ENCODE data around the gene FOXD3. TPM values are rescaled to one million over a fixed set of nuclear protein-coding genes. Genes with fewer than 3 reads are reported as not detected.

Gene FOXD3
- total RNA-seq, 4 donors from 2014 or later, result 1.3 to 4.2 (median 2.0) TPM; not detected in 1

DNA sequence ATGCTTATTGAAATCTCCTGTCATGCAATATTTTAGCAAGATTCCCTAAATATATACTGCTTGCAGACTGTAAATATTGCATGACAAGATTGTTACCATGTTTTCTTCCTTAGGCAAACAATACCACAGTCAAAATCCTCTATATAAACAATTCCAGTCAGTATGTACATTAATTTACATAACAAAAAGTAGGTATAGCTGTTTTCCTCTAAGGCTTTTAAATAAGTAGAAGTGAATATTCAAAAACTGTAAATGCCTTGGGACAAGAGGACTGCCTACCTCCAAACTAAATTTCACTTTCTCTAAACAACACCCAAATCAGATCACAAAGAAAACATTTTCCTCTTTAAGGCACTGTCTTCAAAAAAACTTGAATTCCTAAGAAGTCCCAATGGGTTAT is 17.3 kb upstream of the FOXD3 start:
- DNase-seq (ENCODE audit: low spot score in 2 of 2), result no peak
- intact Hi-C loops (cut with DNase I; ENCODE audit: low total_unique reads), result no loop called here
- TF ChIP-seq, protein P1, sequence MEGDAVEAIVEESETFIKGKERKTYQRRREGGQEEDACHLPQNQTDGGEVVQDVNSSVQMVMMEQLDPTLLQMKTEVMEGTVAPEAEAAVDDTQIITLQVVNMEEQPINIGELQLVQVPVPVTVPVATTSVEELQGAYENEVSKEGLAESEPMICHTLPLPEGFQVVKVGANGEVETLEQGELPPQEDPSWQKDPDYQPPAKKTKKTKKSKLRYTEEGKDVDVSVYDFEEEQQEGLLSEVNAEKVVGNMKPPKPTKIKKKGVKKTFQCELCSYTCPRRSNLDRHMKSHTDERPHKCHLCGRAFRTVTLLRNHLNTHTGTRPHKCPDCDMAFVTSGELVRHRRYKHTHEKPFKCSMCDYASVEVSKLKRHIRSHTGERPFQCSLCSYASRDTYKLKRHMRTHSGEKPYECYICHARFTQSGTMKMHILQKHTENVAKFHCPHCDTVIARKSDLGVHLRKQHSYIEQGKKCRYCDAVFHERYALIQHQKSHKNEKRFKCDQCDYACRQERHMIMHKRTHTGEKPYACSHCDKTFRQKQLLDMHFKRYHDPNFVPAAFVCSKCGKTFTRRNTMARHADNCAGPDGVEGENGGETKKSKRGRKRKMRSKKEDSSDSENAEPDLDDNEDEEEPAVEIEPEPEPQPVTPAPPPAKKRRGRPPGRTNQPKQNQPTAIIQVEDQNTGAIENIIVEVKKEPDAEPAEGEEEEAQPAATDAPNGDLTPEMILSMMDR (IDR thresholded peaks at IDR 0.05), result no peak
- TF ChIP-seq POLR2A (IDR thresholded peaks at IDR 0.05), result no peak
- H3K4me3 ChIP-seq (ENCODE audit: low read depth, poor library complexity, severe bottlenecking), result no peak overlapping the region

DNA sequence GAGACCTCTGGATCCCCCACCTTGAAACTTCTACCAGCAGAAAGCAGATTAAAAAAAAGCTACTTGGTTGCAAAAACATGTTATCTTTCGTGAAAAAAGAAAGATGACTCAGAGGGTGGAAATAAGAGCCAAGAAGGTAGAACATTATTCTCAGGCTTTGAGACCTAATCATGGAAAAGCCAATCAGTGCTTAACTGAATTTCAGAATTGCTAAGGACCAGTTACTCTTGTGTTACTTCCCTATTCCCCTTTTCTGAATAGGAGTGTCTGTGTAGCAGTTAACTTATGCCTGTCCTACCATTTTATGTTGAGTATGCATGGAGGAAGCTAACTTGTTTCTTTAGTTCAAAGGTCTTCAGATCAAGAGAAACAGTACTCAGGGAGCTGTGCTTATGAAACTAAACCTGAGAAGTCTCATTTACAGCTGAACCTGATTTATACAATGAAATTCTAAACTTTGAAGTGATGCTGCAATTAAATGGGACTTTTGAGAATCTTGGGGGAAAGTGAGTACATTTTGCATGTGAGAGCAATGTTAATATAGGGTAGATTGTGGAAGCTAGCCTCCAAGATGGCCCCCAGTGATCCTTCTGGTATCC is 15.1 kb upstream of the FOXD3 start:
- intact Hi-C loops (cut with DNase I; ENCODE audit: low total_unique reads), result no loop called here
- 60 to 74% methylated on average over 1 of the region's 1 CpG for WGBS, 2 donors
- no peak for DNase-seq (ENCODE audit: low spot score in 2 of 2)
- no peak for TF ChIP-seq POLR2A (IDR thresholded peaks at IDR 0.05)
- TF ChIP-seq, protein P1 (IDR thresholded peaks at IDR 0.05), result no peak
- H3K4me3 ChIP-seq (ENCODE audit: low read depth, poor library complexity, severe bottlenecking), result no peak overlapping the region

DNA sequence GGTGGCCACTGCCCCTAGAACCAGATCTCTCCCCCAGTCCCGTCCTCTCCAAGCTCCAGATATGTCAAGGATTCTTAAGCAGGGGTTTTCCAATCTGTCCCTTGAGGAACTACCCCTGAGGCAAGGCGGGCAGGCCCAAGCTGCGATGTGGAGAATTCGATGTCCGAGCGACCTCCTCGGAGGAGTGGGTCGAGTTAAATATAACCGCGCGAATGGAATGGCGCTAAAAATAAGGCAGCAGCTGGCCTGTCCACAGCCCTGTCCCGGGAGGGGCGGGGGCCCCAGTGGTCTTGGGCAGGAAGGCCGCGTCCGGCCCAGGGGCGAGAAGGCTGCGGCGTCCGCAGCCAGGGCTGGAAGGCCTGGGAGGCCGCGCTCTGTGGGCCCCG is 5.8 kb upstream of the FOXD3 start:
- DNase-seq (ENCODE audit: low spot score in 2 of 2), result peak in 1 of 2 donors; percentile 63
- intact Hi-C loops (cut with DNase I; ENCODE audit: low total_unique reads), result no loop called here
- no peak overlapping the region for H3K4me3 ChIP-seq (ENCODE audit: low read depth, poor library complexity, severe bottlenecking)
- 27 to 39% methylated on average over 21 of the region's 24 CpGs for WGBS, 2 donors
- TF ChIP-seq POLR2A (IDR thresholded peaks at IDR 0.05), result no peak
- TF ChIP-seq, protein P1 (IDR thresholded peaks at IDR 0.05), result no peak

DNA sequence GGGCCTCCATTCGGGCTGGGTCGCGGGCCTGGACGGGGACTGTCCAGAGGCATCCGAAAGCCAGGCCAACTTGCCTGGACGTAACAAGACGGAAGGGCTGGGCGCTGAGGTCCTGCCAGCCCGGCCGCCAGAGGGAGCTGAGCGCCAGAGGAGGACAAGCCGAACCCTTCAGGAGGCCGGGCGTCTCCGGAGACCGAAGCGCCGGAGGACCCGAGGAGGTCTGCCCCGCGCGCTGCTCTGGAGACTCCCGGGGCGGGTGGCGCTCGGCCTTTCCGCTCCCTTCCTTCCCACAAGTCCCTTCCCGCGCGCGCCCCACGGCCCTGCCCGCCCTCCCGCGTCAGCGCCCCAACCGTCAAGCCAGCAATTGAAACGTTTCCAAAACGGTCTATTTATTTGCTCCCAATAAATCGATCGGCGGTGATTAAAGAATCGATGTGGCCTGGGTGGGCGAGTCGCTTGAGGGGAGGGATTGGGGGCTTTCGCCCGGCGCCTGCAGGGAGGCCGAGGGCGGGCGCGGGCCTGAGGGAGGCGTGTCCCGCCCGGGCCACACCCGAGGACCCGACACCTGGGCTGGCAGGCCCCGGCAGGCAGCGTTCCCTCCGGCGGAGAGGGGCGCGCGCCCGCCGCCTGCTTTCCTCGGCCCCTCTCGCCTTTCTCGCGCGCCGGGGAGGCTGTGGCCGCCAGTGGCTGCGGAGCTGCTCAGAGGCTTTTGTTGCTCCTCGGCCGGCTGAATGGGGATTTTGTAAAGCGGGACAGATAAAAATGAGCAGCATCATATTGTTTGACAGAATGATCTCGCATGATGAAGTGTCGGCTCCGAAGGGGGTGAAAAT is 5.2 kb upstream of the FOXD3 start:
- TF ChIP-seq, protein P1 (IDR thresholded peaks at IDR 0.05), result no peak
- TF ChIP-seq POLR2A (IDR thresholded peaks at IDR 0.05), result no peak
- 1 to 2% methylated on average over 65 to 73 of the region's 80 CpGs for WGBS, 2 donors
- peak in 1 of 2 donors; percentile 87 for DNase-seq (ENCODE audit: low spot score in 2 of 2)
- intact Hi-C loops (cut with DNase I; ENCODE audit: low total_unique reads), result no loop called here
- H3K4me3 ChIP-seq (ENCODE audit: low read depth, poor library complexity, severe bottlenecking), result peak overlapping the region; percentile 22

DNA sequence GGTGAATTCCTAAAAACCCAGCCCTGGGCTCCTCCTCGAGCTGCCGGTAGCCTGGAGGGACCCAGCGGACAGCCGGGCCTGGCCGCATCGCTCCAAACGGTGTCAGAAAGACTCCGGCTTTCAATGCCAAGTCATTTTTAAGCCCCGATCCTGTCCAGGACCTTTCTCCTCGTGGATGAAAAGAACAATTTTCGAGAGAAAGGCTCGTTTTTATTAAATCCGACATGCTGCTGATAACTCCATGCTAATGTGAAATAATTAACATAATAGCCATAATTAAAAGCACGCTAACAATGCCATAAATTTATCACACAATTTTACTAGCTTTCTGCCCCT is 4.6 kb upstream of the FOXD3 start:
- 6 to 12% methylated on average over 14 of the region's 14 CpGs for WGBS, 2 donors
- no peak overlapping the region for H3K4me3 ChIP-seq (ENCODE audit: low read depth, poor library complexity, severe bottlenecking)
- no peak for DNase-seq (ENCODE audit: low spot score in 2 of 2)
- intact Hi-C loops (cut with DNase I; ENCODE audit: low total_unique reads), result no loop called here
- TF ChIP-seq, protein P1 (IDR thresholded peaks at IDR 0.05), result no peak
- TF ChIP-seq POLR2A (IDR thresholded peaks at IDR 0.05), result no peak
